IMR-90 (cell line): ENCODE results near the gene RET. TPM values are rescaled to one million over a fixed set of nuclear protein-coding genes. Genes with fewer than 3 reads are reported as not detected.
A peak's percentile ranks its signal among the peaks of the same experiment; 100 is the strongest.

Experiments used
- ATAC-seq: fragments of 200-7000 bp; cut with Tn5 transposase; 2 replicates; pipeline ENCODE4 v1.9.1; 2020; ENCODE audit warnings: low read depth, mild to moderate bottlenecking, moderate library complexity
- BruUV-seq: library from RNA; stranded (reverse); fragments of 400-500 nt; replicated peaks from 2 replicates; lab custom pipeline; 2021; lab: Mats Ljungman, UMichigan
- CTCF ChIA-PET: fragments of 300-600 bp; formaldehyde crosslinking; extraction: SDS; loops from one replicate; lab custom pipeline; 2021; ENCODE audit warnings: antibody characterized with exemption; lab: Yijun Ruan, JAX
- POLR2A ChIA-PET: fragments of 300-600 bp; sonication (Branson Sonifier 250); formaldehyde crosslinking; loops from one replicate; lab custom pipeline; 2022; ENCODE audit warnings: antibody characterized with exemption; ENCODE audit not compliant: unreplicated experiment; lab: Charles Lee
- DNase-seq: peaks from one replicate; pipeline ENCODE4 v3.0.0; 2013
- H2AFZ ChIP-seq: replicated peaks from 2 replicates; pipeline ENCODE3; 2013; ENCODE audit warnings: low read length, mild to moderate bottlenecking; ENCODE audit not compliant: poor library complexity
- H2AK5ac ChIP-seq: 2 replicates; pipeline ENCODE4 v1.6.1; 2013; ENCODE audit warnings: low read depth, low read length, inconsistent platforms
- H2AK9ac ChIP-seq: replicated peaks from 2 replicates; pipeline ENCODE3; 2013; ENCODE audit warnings: mild to moderate bottlenecking, low read depth, low read length, moderate library complexity; ENCODE audit not compliant: poor library complexity
- H2BK120ac ChIP-seq: 2 replicates; pipeline ENCODE4 v1.6.1; 2013; ENCODE audit warnings: low read depth, low read length, inconsistent platforms
- H2BK15ac ChIP-seq: 3 replicates; pipeline ENCODE4 v1.6.1; 2013; ENCODE audit warnings: low read depth, low read length, inconsistent platforms
- H2BK20ac ChIP-seq: 2 replicates; pipeline ENCODE4 v1.6.1; 2013; ENCODE audit warnings: low read depth, mild to moderate bottlenecking, inconsistent platforms, low read length, moderate library complexity
- H2BK5ac ChIP-seq: 2 replicates; pipeline ENCODE4 v1.6.1; 2013; ENCODE audit warnings: mild to moderate bottlenecking, low read depth, low read length, inconsistent platforms; ENCODE audit not compliant: poor library complexity, severe bottlenecking
- H3K14ac ChIP-seq: replicated peaks from 2 replicates; pipeline ENCODE4 v1.6.1; 2013; ENCODE audit warnings: low read depth, low read length, inconsistent platforms
- H3K18ac ChIP-seq: 2 replicates; pipeline ENCODE4 v1.6.1; 2013; ENCODE audit warnings: low read depth, low read length, control low read depth
- H3K23ac ChIP-seq: 2 replicates; pipeline ENCODE4 v1.6.1; 2013; ENCODE audit warnings: low read depth, low read length, inconsistent platforms
- H3K27ac ChIP-seq: 2 replicates; pipeline ENCODE4 v1.5.1; 2013; ENCODE audit warnings: mild to moderate bottlenecking, control low read depth, low read length; ENCODE audit not compliant: insufficient read depth
- H3K27me3 ChIP-seq: 2 replicates; pipeline ENCODE4 v1.6.1; 2013; ENCODE audit warnings: low read length; ENCODE audit not compliant: control insufficient read depth, insufficient read depth
- H3K36me3 ChIP-seq: 2 replicates; pipeline ENCODE4 v1.6.1; 2013; ENCODE audit warnings: low read length, mixed read lengths; ENCODE audit not compliant: control insufficient read depth, insufficient read depth
- H3K4ac ChIP-seq: 2 replicates; pipeline ENCODE4 v1.6.1; 2013; ENCODE audit warnings: low read depth, low read length, inconsistent platforms
- H3K4me1 ChIP-seq: 2 replicates; pipeline ENCODE4 v1.6.1; 2013; ENCODE audit warnings: low read length, mixed read lengths; ENCODE audit not compliant: control insufficient read depth, insufficient read depth
- H3K4me2 ChIP-seq: 2 replicates; pipeline ENCODE4 v1.6.1; 2013; ENCODE audit warnings: low read depth, mild to moderate bottlenecking, control low read depth, low read length, moderate library complexity
- H3K4me3 ChIP-seq: 2 replicates; pipeline ENCODE4 v1.5.1; 2013; ENCODE audit warnings: low read depth, mild to moderate bottlenecking, control low read depth, low read length, moderate library complexity; ENCODE audit not compliant: insufficient read depth
- H3K56ac ChIP-seq: 2 replicates; pipeline ENCODE4 v1.6.1; 2013; ENCODE audit warnings: low read length, inconsistent platforms; ENCODE audit not compliant: insufficient read depth; ENCODE audit errors: extremely low read depth
- H3K79me1 ChIP-seq, 2 experiments: 2 replicates each; pipeline ENCODE4 v1.6.1; 2013; ENCODE audit warnings: low read length in 2 of 2, inconsistent platforms in 1 of 2, low read depth in 1 of 2
- H3K9ac ChIP-seq: 2 replicates; pipeline ENCODE4 v1.6.1; 2013; ENCODE audit warnings: low read depth, low read length, control low read depth
- H3K9me1 ChIP-seq: 2 replicates; pipeline ENCODE4 v1.6.1; 2013; ENCODE audit warnings: low read length, inconsistent platforms; ENCODE audit not compliant: insufficient read depth
- H3K9me3 ChIP-seq: 2 replicates; pipeline ENCODE4 v1.6.1; 2013; ENCODE audit warnings: low read length; ENCODE audit not compliant: control insufficient read depth, insufficient read depth
- H4K20me1 ChIP-seq: 2 replicates; pipeline ENCODE4 v1.6.1; 2013; ENCODE audit warnings: low read length, inconsistent platforms; ENCODE audit not compliant: insufficient read depth
- H4K5ac ChIP-seq: 2 replicates; pipeline ENCODE4 v1.6.1; 2013; ENCODE audit warnings: mild to moderate bottlenecking, low read depth, low read length, control low read depth
- H4K8ac ChIP-seq, 2 experiments: 2 replicates each; pipeline ENCODE4 v1.6.1; 2013; ENCODE audit warnings: low read depth in 2 of 2, low read length in 2 of 2, control low read depth in 1 of 2, inconsistent platforms in 1 of 2
- H4K91ac ChIP-seq: 2 replicates; pipeline ENCODE4 v1.6.1; 2013; ENCODE audit warnings: low read depth, low read length, inconsistent platforms; ENCODE audit not compliant: insufficient read depth
- CHD1 ChIP-seq: IDR thresholded peaks from 2 replicates; pipeline ENCODE4 v1.6.1; 2012; ENCODE audit warnings: low read depth, low read length, improper control_type of control experiment
- CTCF ChIP-seq: conservative IDR thresholded peaks from 2 replicates; pipeline ENCODE4 v1.5.1; 2012; ENCODE audit warnings: mild to moderate bottlenecking, low read depth, low read length, improper control_type of control experiment
- NFE2L2 ChIP-seq: fragments of 150-350 bp; IDR thresholded peaks from 2 replicates; pipeline ENCODE4 v1.6.1; 2016; ENCODE audit warnings: low read depth, mild to moderate bottlenecking, low read length
- RCOR1 ChIP-seq: IDR thresholded peaks from 2 replicates; pipeline ENCODE4 v1.6.1; 2012; ENCODE audit warnings: mild to moderate bottlenecking, low read length, improper control_type of control experiment; ENCODE audit not compliant: insufficient replicate concordance
- USF2 ChIP-seq: fragments of 150-350 bp; IDR thresholded peaks from 2 replicates; pipeline ENCODE4 v1.6.1; 2017; ENCODE audit warnings: mild to moderate bottlenecking, antibody characterized with exemption, low read length, low read depth
- WGBS, 2 experiments: methylation state at CpG; one replicate each; pipeline versions ENCODE4 v1.1.5 to v1.1.7; 2013; ENCODE audit warnings: missing lambda C conversion rate in 2 of 2; ENCODE audit not compliant: insufficient read length in 1 of 2; ENCODE audit errors: extremely low coverage in 2 of 2; 5-methylcytosine and 5-hydroxymethylcytosine counted together
- dilution Hi-C: fragments of 300-500 bp; cut with HindIII; formaldehyde crosslinking; loops from one replicate; pipeline ENCODE4 v1.14.3; 2018; ENCODE audit warnings: low sequenced_read_pairs; ENCODE audit not compliant: unreplicated experiment
- in situ Hi-C: fragments of 300-500 bp; cut with MboI; formaldehyde crosslinking; loops from 3 replicates; pipeline ENCODE4 v1.14.3; 2019; ENCODE audit warnings: low sequenced_read_pairs, inconsistent platforms, mixed read lengths
- intact Hi-C: fragments of 100-400 bp; cut with micrococcal nuclease; formaldehyde crosslinking; loops from 2 replicates; pipeline ENCODE4 v1.10.0; 2022
- polyA plus RNA-seq, 3 experiments: library from polyadenylated mRNA; depleted of rRNA; stranded (reverse); fragments of >200 nt; gene quantifications; 2 replicates each; pipeline ENCODE4 v1.2.3, GENCODE V29; 2012; ENCODE audit warnings: low replicate concordance in 1 of 3
- total RNA-seq: library from RNA; depleted of rRNA; stranded (reverse); fragments of >200 nt; gene quantifications from 2 replicates; pipeline ENCODE4 v1.2.3, GENCODE V29; 2012

RET gene
- total and polyA plus RNA-seq, 2 of the 4 experiments (the other 2 are of a cell fraction), result 0.10 to 0.18 TPM

GRCh38 chr10:43121444-43121843 lies 44.6 kb downstream of the RET start:
- in situ Hi-C loops, result no loop called here
- H3K27ac ChIP-seq, result no peak overlapping the region

More at GRCh38 chr10:43121444-43121843, 44.6 kb downstream of the RET start:
- Histone ChIP-seq H2BK5ac (no peak overlapping the region), H3K4me1 (no peaks in the 10 kb centered on the region), H3K9me1 (0 out of 2 replicates have a peak, but pooled peaks cover 4% of the 10 kb centered on the region), H2AK9ac (no peak overlapping the region), H3K9me3 (no peaks in the 10 kb centered on the region), H4K5ac (no peak overlapping the region), H4K20me1 (no peaks in the 10 kb centered on the region), H3K23ac (no peak overlapping the region), H2AK5ac (no peak overlapping the region), H3K18ac (no peak overlapping the region), H3K4me2 (no peak overlapping the region), H4K8ac (no peak overlapping the region), H3K56ac (no peak overlapping the region), H2BK20ac (no peak overlapping the region), H2BK120ac (no peak overlapping the region), H3K27me3 (peaks cover 36% of the 10 kb centered on the region), H3K36me3 (no peaks in the 10 kb centered on the region), H3K9ac (no peak overlapping the region), H4K91ac (no peak overlapping the region), H2AFZ (no peak overlapping the region), H3K14ac (no peak overlapping the region), H3K79me1 (no peaks in the 10 kb centered on the region), H3K4ac (no peak overlapping the region), H2BK15ac (no peak overlapping the region), H3K4me3 (no peak overlapping the region)
- WGBS, 2 experiments, result no CpG with 5 or more reads among the region's 1 CpG
- peak; percentile 15; the same call in 1 of the 2 replicates for ATAC-seq
- ChIA-PET POLR2A (no interaction called here), CTCF (no interaction called here)
- no peak for TF ChIP-seq USF2
- TF ChIP-seq CTCF, result no peak
- TF ChIP-seq RCOR1, result no peak
- TF ChIP-seq CHD1, result no peak
- TF ChIP-seq NFE2L2, result no peak
- no peak for DNase-seq
- no TSS peak for BruUV-seq
- intact Hi-C loops (no loop called here), dilution Hi-C loops (no loop called here)
